NT2/D1 (cell line): ENCODE results near the gene SUN1.

Source experiments
- YY1 ChIP-seq: IDR thresholded peaks from 2 replicates; pipeline ENCODE4 v1.6.1; 2011; ENCODE audit not compliant: insufficient read length, insufficient read depth
- ZNF274 ChIP-seq: IDR thresholded peaks from 2 replicates; pipeline ENCODE4 v1.6.1; 2011; ENCODE audit warnings: mild to moderate bottlenecking, low read depth, low read length

GRCh38 chr7:889391-889790 lies 57.1 kb downstream of the SUN1 start:
- no peak for TF ChIP-seq YY1
- no peak for TF ChIP-seq ZNF274
